H1 (cell line): Measurements from ENCODE around the gene AIMP1. TPM values are rescaled to one million over a fixed set of nuclear protein-coding genes. Genes with fewer than 3 reads are reported as not detected.

Experiments
- CTCF ChIA-PET: fragments of 300-600 bp; sonication (Branson Sonifier 250); formaldehyde crosslinking; loops from one replicate; lab custom pipeline; 2021; ENCODE audit not compliant: partially characterized antibody; lab: Charles Lee
- POLR2A ChIA-PET: fragments of 300-600 bp; sonication (Branson Sonifier 250); formaldehyde crosslinking; loops from one replicate; lab custom pipeline; 2021; ENCODE audit warnings: inconsistent platforms; ENCODE audit not compliant: partially characterized antibody; lab: Charles Lee
- DNase-seq, 2 experiments: peaks; one replicate each; pipeline versions ENCODE4 v3.0.0 to v3.0.0-alpha.2; 2010 to 2022; ENCODE audit warnings: low spot score in 2 of 2, low read depth in 1 of 2, mixed read lengths in 1 of 2
- FAIRE-seq: peaks from 2 replicates; lab custom pipeline; 2011; peaks lifted over from hg19 to GRCh38; lab: Jason Lieb, UNC
- H2AFZ ChIP-seq: 2 replicates; pipeline ENCODE4 v1.8.1; 2012; ENCODE audit warnings: low read length, inconsistent platforms
- H2AK5ac ChIP-seq: 2 replicates; pipeline ENCODE4 v1.6.1; 2013; ENCODE audit warnings: low read depth, low read length
- H2BK120ac ChIP-seq: replicated peaks from 2 replicates; pipeline ENCODE3; 2013; ENCODE audit warnings: low read depth, low read length, inconsistent platforms
- H2BK12ac ChIP-seq: 2 replicates; pipeline ENCODE4 v1.6.1; 2013; ENCODE audit warnings: low read depth, low read length
- H2BK15ac ChIP-seq: 2 replicates; pipeline ENCODE4 v1.6.1; 2013; ENCODE audit warnings: low read length
- H2BK20ac ChIP-seq: 2 replicates; pipeline ENCODE4 v1.6.1; 2013; ENCODE audit warnings: low read length
- H2BK5ac ChIP-seq: 2 replicates; pipeline ENCODE4 v1.6.1; 2013; ENCODE audit warnings: low read depth, low read length
- H3K14ac ChIP-seq: 2 replicates; pipeline ENCODE4 v1.6.1; 2013; ENCODE audit warnings: inconsistent platforms; ENCODE audit not compliant: insufficient read length
- H3K18ac ChIP-seq: 2 replicates; pipeline ENCODE4 v1.6.1; 2013; ENCODE audit warnings: low read length; ENCODE audit errors: extremely low read depth
- H3K23ac ChIP-seq: 2 replicates; pipeline ENCODE4 v1.6.1; 2013; ENCODE audit warnings: inconsistent platforms; ENCODE audit not compliant: insufficient read length
- H3K23me2 ChIP-seq: 2 replicates; pipeline ENCODE4 v1.6.1; 2013; ENCODE audit warnings: low read depth, low read length
- H3K27ac ChIP-seq: 2 replicates; pipeline ENCODE4 v1.6.1; 2011; ENCODE audit warnings: low read depth, low read length, inconsistent platforms
- H3K27me3 ChIP-seq, 4 experiments: replicated peaks in 1 of 4; 1 replicate in 1 of 4; 2 replicates in 3 of 4; pipeline versions ENCODE4 v1.6.1 to v1.8.1; 2011 to 2013; ENCODE audit warnings: low read length in 3 of 4, mild to moderate bottlenecking in 3 of 4, inconsistent platforms in 2 of 4, mixed read lengths in 2 of 4, moderate library complexity in 1 of 4; ENCODE audit not compliant: control insufficient read depth in 3 of 4, insufficient read depth in 3 of 4; ENCODE audit errors: extremely low read depth in 1 of 4
- H3K36me3 ChIP-seq, 4 experiments: 2 replicates each; pipeline versions ENCODE4 v1.6.1 to v1.8.1; 2011 to 2013; ENCODE audit warnings: mild to moderate bottlenecking in 4 of 4, low read length in 3 of 4, moderate library complexity in 2 of 4, control low read depth in 1 of 4, inconsistent platforms in 1 of 4; ENCODE audit not compliant: insufficient read depth in 4 of 4, control insufficient read depth in 2 of 4
- H3K4ac ChIP-seq: replicated peaks from 2 replicates; pipeline ENCODE3; 2013; ENCODE audit warnings: low read length, low read depth, mixed read lengths, inconsistent platforms; ENCODE audit not compliant: insufficient read length
- H3K4me1 ChIP-seq, 4 experiments: replicated peaks in 1 of 4; 1 replicate in 1 of 4; 2 replicates in 3 of 4; pipeline versions ENCODE4 v1.6.1 to v1.8.1; 2011 to 2013; ENCODE audit warnings: low read length in 3 of 4, inconsistent platforms in 2 of 4, mixed read lengths in 1 of 4; ENCODE audit not compliant: insufficient read depth in 4 of 4, control insufficient read depth in 3 of 4
- H3K4me2 ChIP-seq, 2 experiments: 2 replicates each; pipeline versions ENCODE4 v1.6.1 to v1.8.1; 2011 to 2013; ENCODE audit warnings: low read depth in 2 of 2, low read length in 2 of 2, control low read depth in 1 of 2, inconsistent platforms in 1 of 2, mild to moderate bottlenecking in 1 of 2; ENCODE audit not compliant: insufficient read depth in 1 of 2
- H3K4me3 ChIP-seq, 4 experiments: fragments of 200-600, 300-600 bp in 1 of 4; sonication (generic), shearing (Covaris generic), sonication (Bioruptor Twin) in 1 of 4; 2 replicates each; pipeline versions ENCODE4 v1.5.1 to v1.8.1; 2011 to 2016; ENCODE audit warnings: low read length in 4 of 4, low read depth in 3 of 4, control low read depth in 2 of 4, inconsistent platforms in 2 of 4, mild to moderate bottlenecking in 2 of 4, mixed read lengths in 1 of 4, moderate library complexity in 1 of 4; ENCODE audit not compliant: insufficient read depth in 2 of 4; ENCODE audit errors: extremely low read depth in 1 of 4
- H3K56ac ChIP-seq: replicated peaks from 2 replicates; pipeline ENCODE3; 2013; ENCODE audit warnings: low read depth, mild to moderate bottlenecking, mixed read lengths, low read length, inconsistent platforms; ENCODE audit not compliant: insufficient read length
- H3K79me1 ChIP-seq: 2 replicates; pipeline ENCODE4 v1.6.1; 2013; ENCODE audit warnings: low read depth, low read length, control low read depth
- H3K79me2 ChIP-seq, 2 experiments: 2 replicates each; pipeline versions ENCODE4 v1.6.1 to v1.8.1; 2012 to 2013; ENCODE audit warnings: low read length in 2 of 2, mild to moderate bottlenecking in 2 of 2, inconsistent platforms in 1 of 2; ENCODE audit not compliant: insufficient read depth in 2 of 2, control insufficient read depth in 1 of 2
- H3K9ac ChIP-seq, 4 experiments: replicated peaks in 1 of 4; 1 replicate in 1 of 4; 2 replicates in 3 of 4; pipeline versions ENCODE4 v1.6.1 to v1.8.1; 2011 to 2013; ENCODE audit warnings: low read depth in 3 of 4, low read length in 3 of 4, control low read depth in 2 of 4, mild to moderate bottlenecking in 2 of 4, moderate library complexity in 2 of 4, inconsistent platforms in 1 of 4; ENCODE audit errors: extremely low read depth in 1 of 4
- H3K9me3 ChIP-seq, 2 experiments: 2 replicates each; pipeline versions ENCODE4 v1.6.1 to v1.8.1; 2012 to 2013; ENCODE audit warnings: mild to moderate bottlenecking in 2 of 2, moderate library complexity in 2 of 2, control low read depth in 1 of 2, inconsistent platforms in 1 of 2, low read depth in 1 of 2, low read length in 1 of 2, mixed read lengths in 1 of 2; ENCODE audit not compliant: insufficient read depth in 2 of 2
- H4K20me1 ChIP-seq, 2 experiments: replicated peaks in 1 of 2; 2 replicates each; pipeline versions ENCODE3 to v1.8.1; 2011 to 2013; ENCODE audit warnings: inconsistent platforms in 2 of 2, low read length in 2 of 2, mild to moderate bottlenecking in 1 of 2; ENCODE audit not compliant: insufficient read depth in 2 of 2, control insufficient read depth in 1 of 2
- H4K5ac ChIP-seq: 2 replicates; pipeline ENCODE4 v1.6.1; 2013; ENCODE audit warnings: low read length, low read depth, mixed read lengths, inconsistent platforms; ENCODE audit not compliant: insufficient read length
- H4K8ac ChIP-seq: 2 replicates; pipeline ENCODE4 v1.8.0; 2013; ENCODE audit warnings: mild to moderate bottlenecking, moderate library complexity, low read length, inconsistent platforms; ENCODE audit not compliant: insufficient read depth; ENCODE audit errors: extremely low read depth
- H4K91ac ChIP-seq: replicated peaks from 2 replicates; pipeline ENCODE3; 2013; ENCODE audit warnings: low read length, mixed read lengths, inconsistent platforms; ENCODE audit not compliant: insufficient read length
- BRCA1 ChIP-seq: IDR thresholded peaks from 2 replicates; pipeline ENCODE4 v1.6.1; 2012; ENCODE audit warnings: low read depth, low read length, improper control_type of control experiment
- EP300 ChIP-seq, 2 experiments: IDR thresholded peaks; 1 replicate in 1 of 2; 2 replicates in 1 of 2; pipeline ENCODE4 v1.6.1; 2011 to 2012; ENCODE audit warnings: low read depth in 2 of 2, low read length in 2 of 2, mild to moderate bottlenecking in 2 of 2, borderline replicate concordance in 1 of 2, inconsistent platforms in 1 of 2, moderate library complexity in 1 of 2
- JUN ChIP-seq: IDR thresholded peaks from 2 replicates; pipeline ENCODE4 v1.6.1; 2011; ENCODE audit warnings: low read depth, mild to moderate bottlenecking, improper control_type of control experiment, low read length
- MAX ChIP-seq: IDR thresholded peaks from 2 replicates; pipeline ENCODE4 v1.6.1; 2012; ENCODE audit warnings: inconsistent platforms
- SIRT6 ChIP-seq: IDR thresholded peaks from one replicate; pipeline ENCODE4 v1.7.1; 2012; ENCODE audit warnings: low read length, inconsistent platforms
- WGBS, 2 experiments: shearing (Covaris generic) in 1 of 2; methylation state at CpG; one replicate each; pipeline versions ENCODE4 v1.1.6 to v1.1.7; 2013 to 2015; ENCODE audit warnings: low lambda C conversion rate in 2 of 2, mixed read lengths in 2 of 2, inconsistent platforms in 1 of 2, low coverage in 1 of 2, missing lambda C conversion rate in 1 of 2; ENCODE audit not compliant: insufficient replicate concordance in 2 of 2, insufficient coverage in 1 of 2, insufficient read length in 1 of 2; ENCODE audit errors: extremely low coverage in 1 of 2, missing lambda C conversion rate in 1 of 2; 5-methylcytosine and 5-hydroxymethylcytosine counted together
- polyA plus RNA-seq, 7 experiments: library from polyadenylated mRNA; depleted of rRNA in 3 of 7; stranded (reverse) in 5 of 7; unstranded in 2 of 7; fragments of >200 nt in 5 of 7; fragments of 200-250 nt in 2 of 7; gene quantifications; 1 replicate in 5 of 7; 2 replicates in 1 of 7; 4 replicates in 1 of 7; pipeline versions ENCODE4 v1.2.1 to v1.2.3, GENCODE V29; 2011 to 2013; ENCODE audit warnings: missing spikeins in 2 of 7, mixed read lengths in 2 of 7
- total RNA-seq: library from RNA; stranded (reverse); fragmentation: NEBNext Ultra II Directional; extraction: Animal tissue kit (Norgen Biotek cat#: 25700); gene quantifications from 2 replicates; pipeline ENCODE4 v1.2.1, GENCODE V29; 2021

AIMP1 gene
- total and polyA plus RNA-seq, 2 of the 8 experiments (the other 6 are each of a cell fraction or from before 2014, with no cell fraction given), result 7.9 to 54.6 TPM

- Histone ChIP-seq H2BK20ac (no peak overlapping the region), H3K4me2 (peak overlapping the region; percentile 85 to 98), H2BK15ac (no peak overlapping the region), H2BK120ac (no peak overlapping the region), H4K91ac (no peak overlapping the region), H4K8ac (no peak overlapping the region), H3K4me3 (peak overlapping the region; percentile 88 to 100 (median 98); a peak in 7 of 8 replicates), H3K23ac (no peak overlapping the region), H3K4me1 (no peaks in the 10 kb centered on the region), H3K23me2 (peaks cover 10% of the 10 kb centered on the region; the same call in 1 of the 2 replicates), H3K18ac (no peak overlapping the region), H2AFZ (no peak overlapping the region), H3K36me3 (no peaks in the 10 kb centered on the region), H3K27ac (no peak overlapping the region), H2BK12ac (no peak overlapping the region), H3K9ac (0 out of 7 replicates have a peak overlapping the region, but pooled peaks of 1 of the 4 experiments have one; percentile 55), H3K27me3 (no peaks in the 10 kb centered on the region), H3K14ac (no peak overlapping the region), H3K4ac (no peak overlapping the region), H3K56ac (no peak overlapping the region), H3K9me3 (no peaks in the 10 kb centered on the region), H2BK5ac (no peak overlapping the region), H4K20me1 (no peaks in the 10 kb centered on the region), H3K79me1 (peaks cover 2% of the 10 kb centered on the region; the same call in 1 of the 2 replicates), H4K5ac (no peak overlapping the region), H2AK5ac (no peak overlapping the region), H3K79me2 (peaks cover 5 to 75% of the 10 kb centered on the region in 2 experiments; a peak in 3 of 4 replicates)
- no peak for FAIRE-seq
- CTCF ChIA-PET, result interaction anchor here (1.0 to 1.8 kb wide), 3 partner anchors 13 to 198 kb away, joined by 4 to 7 read pairs (median 5); no protein-coding TSS in a partner anchor
- POLR2A ChIA-PET, result interaction anchor here (1.0 to 1.6 kb wide), 4 partner anchors 9 to 39 kb away, joined by 3 to 13 read pairs (median 4); no protein-coding TSS in a partner anchor
- DNase-seq, result no peak
- 75% methylated on average over 6 of the region's 6 CpGs; no CpG with 5 or more reads in 1 of the 2 experiments for WGBS, 2 experiments
- TF ChIP-seq MAX, result no peak
- no peak for TF ChIP-seq JUN
- no peak for TF ChIP-seq BRCA1
- TF ChIP-seq EP300 (IDR thresholded peaks at IDR 0.05; ENCODE audit: borderline replicate concordance in 1 of 2, low read depth in 2 of 2, low read length in 2 of 2), result no peak
- TF ChIP-seq SIRT6, result no peak
Measured at GRCh38 chr4:106314960-106315359, 1.4 kb upstream of the AIMP1 start.
